NCI-H345 (cell line): ENCODE results near the gene PDXK.

ENCODE experiments used
- DNase-seq: peaks from one replicate; lab custom pipeline; 2025; lab: John Stamatoyannopoulos, UW

Gene PDXK

GRCh38 chr21:43782431-43783097, 63.6 kb downstream of the PDXK start:
- DNase-seq, result no peak

GRCh38 chr21:43783098-43783700, 64.3 kb downstream of the PDXK start:
- no peak for DNase-seq

GRCh38 chr21:43785134-43785533, 66.2 kb downstream of the PDXK start:
- DNase-seq, result no peak

- DNase-seq, result no peak
Observed at GRCh38 chr21:43786300-43786806, 67.4 kb downstream of the PDXK start.

GRCh38 chr21:43786807-43787440, 68.0 kb downstream of the PDXK start:
- no peak for DNase-seq

GRCh38 chr21:43789276-43790009, 70.5 kb downstream of the PDXK start, which contains the start of gene RRP1:
RRP1 (plus strand) TSS chr21:43789577; CDS start chr21:43789630, 53 bp downstream.
- peak; percentile 94 for DNase-seq

GRCh38 chr21:43790010-43790524, 71.1 kb downstream of the PDXK start:
- DNase-seq, result no peak

- DNase-seq, result no peak
Observed at GRCh38 chr21:43792406-43792805, 73.5 kb downstream of the PDXK start.

GRCh38 chr21:43793243-43793642, 74.3 kb downstream of the PDXK start:
- no peak for DNase-seq

GRCh38 chr21:43794311-43794710, 75.4 kb downstream of the PDXK start:
- no peak for DNase-seq

GRCh38 chr21:43794857-43795256, 75.9 kb downstream of the PDXK start:
- DNase-seq, result no peak

GRCh38 chr21:43797415-43797814, 78.5 kb downstream of the PDXK start:
- DNase-seq, result no peak

GRCh38 chr21:43797925-43798715, 79.2 kb downstream of the PDXK start:
- DNase-seq, result no peak

- no peak for DNase-seq
Observed at GRCh38 chr21:43799301-43799840, 80.4 kb downstream of the PDXK start.

- no peak for DNase-seq
Observed at GRCh38 chr21:43800124-43800523, 81.2 kb downstream of the PDXK start.

GRCh38 chr21:43800566-43800965, 81.6 kb downstream of the PDXK start:
- DNase-seq, result no peak

GRCh38 chr21:43801006-43801783, 82.3 kb downstream of the PDXK start:
- DNase-seq, result no peak

GRCh38 chr21:43802713-43803313, 83.9 kb downstream of the PDXK start:
- no peak for DNase-seq

GRCh38 chr21:43803558-43804300, 84.8 kb downstream of the PDXK start:
- no peak for DNase-seq
